A673 (cell line): ENCODE results near the gene LGALS12.

Source experiments
- EZH2 ChIP-seq: fragments of 200-600 bp; sonication (generic); IDR thresholded peaks from 2 replicates; pipeline ENCODE4 v1.6.1; 2017; ENCODE audit warnings: borderline replicate concordance, low read depth, mild to moderate bottlenecking, mixed read lengths, antibody characterized with exemption, low read length; ENCODE audit not compliant: poor library complexity, severe bottlenecking
- TF ChIP-seq, protein P1 (sequence below): fragments of 300-800, 200-600 bp; sonication (generic); conservative IDR thresholded peaks from 2 replicates; pipeline ENCODE4 v1.5.1; 2017; ENCODE audit warnings: low read depth, mild to moderate bottlenecking, antibody characterized with exemption, low read length, moderate library complexity, mixed read lengths

DNA sequence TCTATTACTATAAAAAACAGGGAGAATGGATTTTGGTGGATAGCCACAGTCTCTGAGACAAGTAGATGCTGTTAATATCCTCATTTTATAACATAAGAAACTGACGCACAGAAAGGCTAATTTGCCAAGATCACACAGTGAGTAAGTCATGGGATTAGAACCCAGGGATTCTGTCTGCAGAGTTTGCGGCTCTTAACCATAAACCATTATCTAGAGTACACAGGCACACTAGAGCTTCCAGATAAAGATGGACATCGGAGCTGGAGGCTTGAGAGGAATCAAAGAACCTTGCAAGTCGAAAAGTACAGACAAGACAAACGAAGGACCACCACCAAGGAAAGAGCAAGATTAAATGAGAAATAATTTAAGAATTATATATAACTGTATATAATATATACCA lies 11.3 kb downstream of the LGALS12 start:
- TF ChIP-seq, protein P1, sequence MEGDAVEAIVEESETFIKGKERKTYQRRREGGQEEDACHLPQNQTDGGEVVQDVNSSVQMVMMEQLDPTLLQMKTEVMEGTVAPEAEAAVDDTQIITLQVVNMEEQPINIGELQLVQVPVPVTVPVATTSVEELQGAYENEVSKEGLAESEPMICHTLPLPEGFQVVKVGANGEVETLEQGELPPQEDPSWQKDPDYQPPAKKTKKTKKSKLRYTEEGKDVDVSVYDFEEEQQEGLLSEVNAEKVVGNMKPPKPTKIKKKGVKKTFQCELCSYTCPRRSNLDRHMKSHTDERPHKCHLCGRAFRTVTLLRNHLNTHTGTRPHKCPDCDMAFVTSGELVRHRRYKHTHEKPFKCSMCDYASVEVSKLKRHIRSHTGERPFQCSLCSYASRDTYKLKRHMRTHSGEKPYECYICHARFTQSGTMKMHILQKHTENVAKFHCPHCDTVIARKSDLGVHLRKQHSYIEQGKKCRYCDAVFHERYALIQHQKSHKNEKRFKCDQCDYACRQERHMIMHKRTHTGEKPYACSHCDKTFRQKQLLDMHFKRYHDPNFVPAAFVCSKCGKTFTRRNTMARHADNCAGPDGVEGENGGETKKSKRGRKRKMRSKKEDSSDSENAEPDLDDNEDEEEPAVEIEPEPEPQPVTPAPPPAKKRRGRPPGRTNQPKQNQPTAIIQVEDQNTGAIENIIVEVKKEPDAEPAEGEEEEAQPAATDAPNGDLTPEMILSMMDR = no peak
- TF ChIP-seq EZH2 = no peak
